C4-2B (cell line): Measurements from ENCODE around the gene TLE5.

Experiments
- ZFX ChIP-seq: fragments of 450-650 bp; IDR thresholded peaks from 2 replicates; pipeline ENCODE4 v1.6.1; 2017
- TF ChIP-seq, protein P1 (sequence below): fragments of 450-650 bp; conservative IDR thresholded peaks from 2 replicates; pipeline ENCODE4 v1.5.1; 2017; ENCODE audit warnings: mild to moderate bottlenecking

- TF ChIP-seq, protein P1, sequence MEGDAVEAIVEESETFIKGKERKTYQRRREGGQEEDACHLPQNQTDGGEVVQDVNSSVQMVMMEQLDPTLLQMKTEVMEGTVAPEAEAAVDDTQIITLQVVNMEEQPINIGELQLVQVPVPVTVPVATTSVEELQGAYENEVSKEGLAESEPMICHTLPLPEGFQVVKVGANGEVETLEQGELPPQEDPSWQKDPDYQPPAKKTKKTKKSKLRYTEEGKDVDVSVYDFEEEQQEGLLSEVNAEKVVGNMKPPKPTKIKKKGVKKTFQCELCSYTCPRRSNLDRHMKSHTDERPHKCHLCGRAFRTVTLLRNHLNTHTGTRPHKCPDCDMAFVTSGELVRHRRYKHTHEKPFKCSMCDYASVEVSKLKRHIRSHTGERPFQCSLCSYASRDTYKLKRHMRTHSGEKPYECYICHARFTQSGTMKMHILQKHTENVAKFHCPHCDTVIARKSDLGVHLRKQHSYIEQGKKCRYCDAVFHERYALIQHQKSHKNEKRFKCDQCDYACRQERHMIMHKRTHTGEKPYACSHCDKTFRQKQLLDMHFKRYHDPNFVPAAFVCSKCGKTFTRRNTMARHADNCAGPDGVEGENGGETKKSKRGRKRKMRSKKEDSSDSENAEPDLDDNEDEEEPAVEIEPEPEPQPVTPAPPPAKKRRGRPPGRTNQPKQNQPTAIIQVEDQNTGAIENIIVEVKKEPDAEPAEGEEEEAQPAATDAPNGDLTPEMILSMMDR, result no peak
- TF ChIP-seq ZFX, result no peak
Observed at GRCh38 chr19:3015126-3016057, 46.9 kb downstream of the TLE5 start.
